HG03064 (cell line): ENCODE results near the gene GPS2.

Experiments
- ATAC-seq: cut with Tn5 transposase; IDR thresholded peaks from one replicate; pipeline ENCODE4 v1.9.1; 2021; ENCODE audit warnings: low read depth; ENCODE audit not compliant: unreplicated experiment

The GPS2 gene

DNA sequence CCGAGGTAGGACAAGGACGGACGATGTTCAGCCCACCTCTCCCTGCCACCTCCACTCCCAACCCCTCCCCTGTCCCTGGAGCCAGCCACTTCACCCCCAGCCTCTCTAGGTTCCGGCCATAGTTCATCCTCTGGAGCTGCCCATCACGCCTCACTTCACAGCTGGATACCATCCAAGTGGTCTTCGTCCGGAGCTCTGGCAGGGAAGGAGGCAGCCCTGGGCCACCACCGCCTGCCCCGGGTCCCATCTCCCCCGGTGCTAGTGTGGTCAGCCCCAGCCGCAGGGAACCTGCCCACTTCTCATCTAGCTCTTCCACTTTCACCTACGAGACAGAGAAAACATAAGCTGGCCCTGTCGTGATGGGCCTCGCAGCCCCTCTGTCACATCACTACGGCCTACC is 6.3 kb upstream of the GPS2 start:
- no peak for ATAC-seq

GRCh38 chr17:7318121-7318860 is 3.1 kb upstream of the GPS2 start:
- no peak for ATAC-seq

GRCh38 chr17:7317161-7317803 is 2.1 kb upstream of the GPS2 start:
- ATAC-seq = no peak

- no peak for ATAC-seq
Observed at GRCh38 chr17:7315570-7316235, 543 bp upstream of the GPS2 start.

DNA sequence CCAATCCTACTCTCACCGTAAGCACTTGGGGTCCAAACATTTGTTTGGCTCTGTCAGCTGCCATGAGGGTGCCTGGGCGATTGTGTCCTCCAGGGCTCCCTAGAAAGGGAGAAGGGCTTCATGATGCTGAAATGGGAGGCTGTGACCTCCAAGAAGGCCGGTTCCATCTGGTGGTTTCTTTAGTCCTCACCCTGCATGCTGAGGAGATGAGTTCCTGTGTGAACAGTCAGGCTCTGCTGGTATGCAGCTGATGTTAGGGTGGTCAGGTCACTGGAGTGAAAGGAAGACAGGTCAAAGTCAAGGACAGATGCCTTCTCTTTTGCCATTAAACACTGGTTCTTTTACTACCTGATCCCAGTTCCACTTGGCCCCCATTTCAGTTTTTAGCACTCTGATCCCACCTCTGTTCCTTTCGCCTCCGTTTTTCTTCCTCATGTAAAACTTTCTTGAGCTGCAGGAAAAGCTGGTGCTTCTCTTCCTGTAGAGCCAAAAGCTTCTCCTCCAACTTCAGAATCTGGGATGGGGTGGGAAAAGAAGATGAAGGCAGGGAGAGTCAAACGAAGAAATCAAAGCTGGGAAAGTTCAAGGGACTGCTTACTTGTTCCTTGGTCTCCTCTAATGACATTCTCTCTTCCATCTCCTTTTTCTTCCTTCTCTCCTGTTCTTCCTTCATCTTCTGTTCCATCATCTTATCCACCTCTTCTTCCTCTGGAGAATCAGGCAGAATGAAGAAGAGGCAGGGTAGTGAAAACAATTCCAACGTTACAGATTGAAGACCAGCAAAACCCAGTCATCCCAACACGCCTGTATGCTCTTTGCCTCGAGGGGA is 1.1 kb downstream of the GPS2 start:
- no peak for ATAC-seq

- no peak for ATAC-seq
Observed at GRCh38 chr17:7313088-7313889, 1.9 kb downstream of the GPS2 start.

GRCh38 chr17:7312432-7313087 is 2.6 kb downstream of the GPS2 start:
- ATAC-seq = no peak

DNA sequence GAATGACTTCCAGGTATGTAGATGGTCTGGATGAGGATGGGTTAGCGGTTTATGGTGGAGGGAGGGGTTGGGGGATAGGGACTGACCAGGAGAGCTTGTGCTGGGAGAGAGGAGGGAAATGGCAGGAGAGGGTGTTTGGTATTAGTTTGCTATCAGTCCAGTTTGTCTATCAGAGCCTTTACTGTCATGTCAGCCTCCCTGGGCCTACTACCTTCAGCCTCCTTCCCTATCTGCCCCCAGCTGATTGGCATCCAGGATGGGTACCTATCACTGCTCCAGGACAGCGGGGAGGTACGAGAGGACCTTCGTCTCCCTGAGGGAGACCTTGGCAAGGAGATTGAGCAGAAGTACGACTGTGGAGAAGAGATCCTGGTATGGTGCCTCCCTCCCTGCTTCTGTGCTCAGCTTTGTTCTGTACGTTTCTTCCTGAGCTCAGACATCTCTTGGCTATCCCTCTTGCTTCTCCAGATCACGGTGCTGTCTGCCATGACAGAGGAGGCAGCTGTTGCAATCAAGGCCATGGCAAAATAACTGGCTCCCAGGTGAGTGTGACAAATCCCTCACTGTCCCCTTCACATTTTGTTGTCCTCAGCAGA is 4.0 kb downstream of the GPS2 start:
- no peak for ATAC-seq

DNA sequence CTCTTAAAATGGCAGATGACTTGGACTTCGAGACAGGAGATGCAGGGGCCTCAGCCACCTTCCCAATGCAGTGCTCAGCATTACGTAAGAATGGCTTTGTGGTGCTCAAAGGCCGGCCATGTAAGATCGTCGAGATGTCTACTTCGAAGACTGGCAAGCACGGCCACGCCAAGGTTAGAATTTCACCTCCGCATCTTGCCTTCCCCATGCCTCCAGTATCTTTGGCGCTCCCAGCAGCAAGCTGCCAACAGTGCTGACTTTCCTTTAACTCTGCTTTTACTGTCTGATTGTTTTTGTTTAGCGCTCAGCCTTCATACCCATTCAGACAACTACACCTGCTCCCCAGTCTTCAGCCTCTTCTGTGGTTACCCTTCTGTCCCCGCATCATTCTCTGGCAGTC is 5.5 kb downstream of the GPS2 start:
- ATAC-seq = no peak

- ATAC-seq = no peak
Observed at GRCh38 chr17:7308625-7309433, 6.3 kb downstream of the GPS2 start.

- ATAC-seq = no peak
Observed at GRCh38 chr17:7307686-7308624, 7.2 kb downstream of the GPS2 start.

DNA sequence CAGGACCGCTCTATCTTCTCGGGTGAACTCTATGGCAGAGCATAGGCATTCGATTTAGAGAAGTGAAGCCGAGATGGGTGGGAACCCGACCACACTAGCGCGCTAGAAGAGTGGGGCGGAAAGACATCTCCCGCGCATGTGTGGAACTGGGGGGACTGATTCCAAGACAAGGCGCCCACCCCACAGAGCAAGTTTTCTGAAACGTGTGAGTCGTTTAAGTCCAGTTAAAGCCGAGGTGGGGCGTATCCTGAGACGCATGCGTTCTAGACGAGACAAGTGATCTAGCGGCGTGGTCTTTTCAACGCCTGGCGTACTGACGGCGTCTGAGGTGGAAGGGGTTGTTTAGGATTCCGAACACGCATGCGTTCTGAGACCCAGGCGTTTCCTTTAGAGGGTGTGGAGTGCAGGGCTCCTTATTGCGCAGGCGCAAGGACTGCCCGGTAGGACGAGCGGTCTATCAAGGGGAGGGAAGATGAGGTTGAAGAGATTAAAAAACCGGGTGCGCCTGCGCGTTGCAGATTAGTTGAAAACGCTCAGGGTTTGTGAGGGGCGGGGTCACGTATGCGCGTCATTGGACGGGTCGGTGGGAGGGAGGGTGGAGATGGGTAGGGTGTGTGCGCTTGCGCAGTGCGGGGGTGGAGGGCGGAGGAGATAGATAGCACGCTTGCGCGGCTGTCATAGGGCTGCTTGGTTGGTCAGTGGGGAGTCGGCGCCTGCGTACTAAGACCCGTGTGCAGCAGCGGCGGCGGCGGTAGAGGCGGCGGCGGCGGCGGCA is 8.1 kb downstream of the GPS2 start, which contains the start of gene EIF5A:
TSS of gene EIF5A (plus strand) at position 718 of the 775 bp plus-strand sequence. CDS start 2,008 bp downstream, outside the sequence.
- ATAC-seq = peak; percentile 62

- ATAC-seq = no peak
Observed at GRCh38 chr17:7304179-7304578, 11.0 kb downstream of the GPS2 start.

- no peak for ATAC-seq
Observed at GRCh38 chr17:7296189-7296861, 18.8 kb downstream of the GPS2 start.

GRCh38 chr17:7295230-7296180 is 19.7 kb downstream of the GPS2 start:
- no peak for ATAC-seq
